HCT116 (cell line): ENCODE measurements around the gene WNT9B.

Experiments used
- EZH2 ChIP-seq: fragments of 200-600 bp; sonication (generic); IDR thresholded peaks from 2 replicates; pipeline ENCODE4 v1.6.1; 2017; ENCODE audit warnings: antibody characterized with exemption, mixed run types
- JUND ChIP-seq: IDR thresholded peaks from 2 replicates; pipeline ENCODE4 v1.6.1; 2012
- POLR2A ChIP-seq: IDR thresholded peaks from 2 replicates; pipeline ENCODE4 v1.7.0; 2011; ENCODE audit warnings: borderline replicate concordance; ENCODE audit not compliant: insufficient read depth, insufficient read length; ENCODE audit errors: extremely low read depth
- TF ChIP-seq, protein P1 (sequence below): IDR thresholded peaks from 2 replicates; pipeline ENCODE4 v1.6.1; 2012

DNA sequence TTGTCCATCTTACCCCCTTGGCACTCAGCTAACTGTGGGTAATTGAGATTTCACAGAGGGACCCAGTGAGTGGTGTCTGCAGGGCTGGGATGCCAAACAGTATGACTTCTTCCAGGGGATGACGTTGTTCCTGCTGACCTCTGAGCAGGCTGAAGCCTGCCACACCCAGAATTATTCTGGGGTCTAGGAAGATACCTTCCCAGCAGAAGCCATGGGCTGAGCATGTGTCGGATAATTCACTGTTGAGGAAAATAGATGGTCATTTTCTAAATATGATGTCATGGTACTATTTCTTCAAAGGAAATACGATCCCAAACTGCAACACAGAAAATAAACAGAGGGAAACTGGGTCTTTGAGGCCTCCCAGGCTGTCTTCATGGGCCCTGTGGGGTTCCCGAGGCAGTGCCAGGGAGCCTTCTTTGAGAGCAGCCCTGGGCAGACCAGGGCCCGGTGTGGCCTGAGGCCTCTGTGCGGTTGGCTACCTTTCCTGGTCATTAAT, 17.4 kb downstream of the WNT9B start:
- TF ChIP-seq EZH2 (no peak), POLR2A (no peak), JUND (no peak)
- TF ChIP-seq, protein P1, sequence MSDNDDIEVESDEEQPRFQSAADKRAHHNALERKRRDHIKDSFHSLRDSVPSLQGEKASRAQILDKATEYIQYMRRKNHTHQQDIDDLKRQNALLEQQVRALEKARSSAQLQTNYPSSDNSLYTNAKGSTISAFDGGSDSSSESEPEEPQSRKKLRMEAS: no peak
